Liver (tissue), 9 donors: Measurements from ENCODE around the gene MYBPC2. TPM values are rescaled to one million over a fixed set of nuclear protein-coding genes. Genes with fewer than 3 reads are reported as not detected.

ENCODE experiments used
- DNase-seq: peaks from one replicate; pipeline ENCODE4 v3.0.0-alpha.2; 2017; ENCODE audit warnings: low spot score
- H3K27ac ChIP-seq, 2 donors: one replicate each; pipeline ENCODE4 v1.7.0; 2013; ENCODE audit warnings: inconsistent platforms in 2 of 2, low read length in 2 of 2, control low read depth in 1 of 2, low read depth in 1 of 2, mild to moderate bottlenecking in 1 of 2
- H3K27me3 ChIP-seq, 4 donors: one replicate each; pipeline versions ENCODE4 v1.6.1 to v1.7.0; 2013; ENCODE audit warnings: low read length in 3 of 4, inconsistent platforms in 1 of 4, mild to moderate bottlenecking in 1 of 4, moderate library complexity in 1 of 4; ENCODE audit not compliant: control insufficient read depth in 4 of 4, insufficient read depth in 4 of 4
- H3K36me3 ChIP-seq, 4 donors: one replicate each; pipeline versions ENCODE4 v1.6.1 to v1.7.0; 2013; ENCODE audit warnings: low read length in 3 of 4, mild to moderate bottlenecking in 3 of 4, low read depth in 1 of 4, moderate library complexity in 1 of 4; ENCODE audit not compliant: control insufficient read depth in 4 of 4, insufficient read depth in 3 of 4
- H3K4me1 ChIP-seq, 4 donors: one replicate each; pipeline versions ENCODE4 v1.6.1 to v1.7.0; 2013; ENCODE audit warnings: low read length in 3 of 4, mild to moderate bottlenecking in 3 of 4, moderate library complexity in 1 of 4; ENCODE audit not compliant: control insufficient read depth in 4 of 4, insufficient read depth in 4 of 4
- H3K4me3 ChIP-seq, 3 donors: one replicate each; pipeline versions ENCODE4 v1.6.1 to v1.7.0; 2013; ENCODE audit warnings: low read length in 3 of 3, control low read depth in 1 of 3, low read depth in 1 of 3, mild to moderate bottlenecking in 1 of 3
- H3K9ac ChIP-seq, 2 donors: one replicate each; pipeline ENCODE4 v1.7.0; 2013; ENCODE audit warnings: low read length in 2 of 2, mild to moderate bottlenecking in 2 of 2, moderate library complexity in 2 of 2, control low read depth in 1 of 2, low read depth in 1 of 2
- H3K9me3 ChIP-seq, 4 donors: one replicate each; pipeline versions ENCODE4 v1.6.1 to v1.7.0; 2013; ENCODE audit warnings: low read length in 3 of 4; ENCODE audit not compliant: control insufficient read depth in 4 of 4
- HNF4G ChIP-seq: IDR thresholded peaks from 2 replicates; pipeline ENCODE4 v1.6.1; 2016; ENCODE audit warnings: antibody characterized with exemption
- MAX ChIP-seq: IDR thresholded peaks from 2 replicates; pipeline ENCODE4 v1.6.1; 2016; ENCODE audit warnings: antibody characterized with exemption
- NR2F2 ChIP-seq: IDR thresholded peaks from 2 replicates; pipeline ENCODE4 v1.6.1; 2016; ENCODE audit warnings: antibody characterized with exemption
- RAD21 ChIP-seq, 2 donors: IDR thresholded peaks; 2 replicates each; pipeline ENCODE4 v1.6.1; 2016; ENCODE audit warnings: antibody characterized with exemption in 2 of 2, mild to moderate bottlenecking in 2 of 2
- RXRA ChIP-seq, 2 donors: IDR thresholded peaks; 2 replicates each; pipeline ENCODE4 v1.6.1; 2017 to 2018; ENCODE audit warnings: antibody characterized with exemption in 2 of 2, mild to moderate bottlenecking in 1 of 2
- SP1 ChIP-seq: IDR thresholded peaks from 2 replicates; pipeline ENCODE4 v1.6.1; 2018; ENCODE audit warnings: antibody characterized with exemption, mild to moderate bottlenecking
- ZBTB33 ChIP-seq: IDR thresholded peaks from 2 replicates; pipeline ENCODE4 v1.6.1; 2016; ENCODE audit warnings: antibody characterized with exemption
- WGBS: extraction: QIAGEN DNeasy Blood & Tissue Kit; methylation state at CpG from one replicate; pipeline ENCODE4 v1.1.7; 2013; 5-methylcytosine and 5-hydroxymethylcytosine counted together
- polyA plus RNA-seq, 2 donors: library from polyadenylated mRNA; stranded (reverse) in 1 of 2; unstranded in 1 of 2; fragments of 200-250 nt in 1 of 2; fragments of >200 nt in 1 of 2; fragmentation: Nextera tagmentation in 1 of 2; extraction: Ambion mirVana in 1 of 2; gene quantifications; one replicate each; pipeline versions ENCODE4 v1.2.1 to v1.2.3, GENCODE V29; 2013 to 2015
- total RNA-seq, 2 donors: library from RNA; depleted of rRNA; stranded (reverse); fragments of >200 nt; gene quantifications; one replicate each; pipeline ENCODE4 v1.2.3, GENCODE V29; 2014
- TF ChIP-seq, protein P1 (sequence below): fragments of 150-350 bp; IDR thresholded peaks from 2 replicates; pipeline ENCODE4 v1.5.1; 2017; ENCODE audit warnings: improper control_type of control experiment, low read depth, low read length; ENCODE audit not compliant: missing input control
- TF ChIP-seq, protein P2 (sequence below): IDR thresholded peaks from 2 replicates; pipeline ENCODE4 v1.6.1; 2016; ENCODE audit warnings: antibody characterized with exemption, mild to moderate bottlenecking
- donor health status: healthy.
- donor health status: healthy.
- donor health status: healthy.
- donor health status: healthy.
- donor health status: healthy.

MYBPC2 gene
- total and polyA plus RNA-seq, 4 donors, result under 0.01 TPM; not detected in 3

GRCh38 chr19:50497022-50497405 is 64.3 kb downstream of the MYBPC2 start (continued):
- no peak for TF ChIP-seq ZBTB33
- TF ChIP-seq, protein P1, sequence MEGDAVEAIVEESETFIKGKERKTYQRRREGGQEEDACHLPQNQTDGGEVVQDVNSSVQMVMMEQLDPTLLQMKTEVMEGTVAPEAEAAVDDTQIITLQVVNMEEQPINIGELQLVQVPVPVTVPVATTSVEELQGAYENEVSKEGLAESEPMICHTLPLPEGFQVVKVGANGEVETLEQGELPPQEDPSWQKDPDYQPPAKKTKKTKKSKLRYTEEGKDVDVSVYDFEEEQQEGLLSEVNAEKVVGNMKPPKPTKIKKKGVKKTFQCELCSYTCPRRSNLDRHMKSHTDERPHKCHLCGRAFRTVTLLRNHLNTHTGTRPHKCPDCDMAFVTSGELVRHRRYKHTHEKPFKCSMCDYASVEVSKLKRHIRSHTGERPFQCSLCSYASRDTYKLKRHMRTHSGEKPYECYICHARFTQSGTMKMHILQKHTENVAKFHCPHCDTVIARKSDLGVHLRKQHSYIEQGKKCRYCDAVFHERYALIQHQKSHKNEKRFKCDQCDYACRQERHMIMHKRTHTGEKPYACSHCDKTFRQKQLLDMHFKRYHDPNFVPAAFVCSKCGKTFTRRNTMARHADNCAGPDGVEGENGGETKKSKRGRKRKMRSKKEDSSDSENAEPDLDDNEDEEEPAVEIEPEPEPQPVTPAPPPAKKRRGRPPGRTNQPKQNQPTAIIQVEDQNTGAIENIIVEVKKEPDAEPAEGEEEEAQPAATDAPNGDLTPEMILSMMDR, result no peak

DNA sequence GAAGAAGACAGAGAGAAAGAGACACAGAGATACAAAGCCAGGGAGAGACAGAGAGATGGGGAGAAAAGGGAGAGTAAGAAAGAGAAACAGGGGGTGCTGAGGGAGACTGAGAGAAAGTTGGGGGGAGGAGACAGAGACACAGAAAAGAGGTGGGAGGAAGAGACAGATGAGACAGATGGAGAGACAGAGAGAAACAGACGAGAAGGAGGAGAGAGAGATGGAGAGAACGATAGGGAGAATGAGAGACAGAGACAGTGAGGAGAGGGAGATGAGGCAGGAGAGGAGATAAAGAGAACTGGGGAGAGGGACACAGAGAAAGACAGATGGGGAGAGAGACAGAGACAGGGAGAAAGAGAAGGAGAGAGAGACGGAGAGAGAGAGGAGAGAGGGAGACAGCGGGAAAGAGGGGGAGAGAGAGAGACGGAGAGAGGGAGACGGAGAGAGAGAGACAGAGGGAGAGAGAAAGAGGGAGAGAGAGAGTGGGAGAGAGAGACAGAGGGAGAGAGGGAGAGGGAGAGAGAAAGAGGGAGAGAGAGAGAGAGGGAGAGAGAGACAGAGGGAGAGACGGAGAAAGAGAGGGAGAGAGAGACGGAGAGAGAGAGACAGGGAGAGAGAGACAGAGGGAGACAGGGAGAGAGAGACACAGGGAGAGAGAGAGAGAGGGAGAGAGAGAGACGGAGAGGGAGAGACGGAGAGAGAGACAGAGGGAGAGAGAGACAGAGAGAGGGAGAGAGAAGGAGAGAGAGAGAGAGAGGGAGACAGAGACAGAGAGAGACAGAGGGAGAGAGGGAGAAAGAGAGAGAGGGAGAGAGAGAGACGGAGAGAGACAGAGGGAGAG is 65.7 kb downstream of the MYBPC2 start:
- H3K36me3 ChIP-seq, result no peaks in the 10 kb centered on the region
- H3K9me3 ChIP-seq, result no peaks in the 10 kb centered on the region
- no peaks in the 10 kb centered on the region for H3K4me1 ChIP-seq
- H3K9ac ChIP-seq, result no peak overlapping the region
- H3K27ac ChIP-seq, result no peak overlapping the region
- no peak overlapping the region for H3K4me3 ChIP-seq
- no peak for DNase-seq
- WGBS, result 85% methylated on average over 11 of the region's 11 CpGs
- H3K27me3 ChIP-seq, result no peaks in the 10 kb centered on the region
- no peak for TF ChIP-seq MAX
- no peak for TF ChIP-seq RAD21 (IDR thresholded peaks at IDR 0.05)
- no peak for TF ChIP-seq NR2F2
- TF ChIP-seq ZBTB33, result no peak
- TF ChIP-seq SP1, result no peak
- no peak for TF ChIP-seq HNF4G
- TF ChIP-seq, protein P1, result no peak
- no peak for TF ChIP-seq RXRA (IDR thresholded peaks at IDR 0.05)
- TF ChIP-seq, protein P2, sequence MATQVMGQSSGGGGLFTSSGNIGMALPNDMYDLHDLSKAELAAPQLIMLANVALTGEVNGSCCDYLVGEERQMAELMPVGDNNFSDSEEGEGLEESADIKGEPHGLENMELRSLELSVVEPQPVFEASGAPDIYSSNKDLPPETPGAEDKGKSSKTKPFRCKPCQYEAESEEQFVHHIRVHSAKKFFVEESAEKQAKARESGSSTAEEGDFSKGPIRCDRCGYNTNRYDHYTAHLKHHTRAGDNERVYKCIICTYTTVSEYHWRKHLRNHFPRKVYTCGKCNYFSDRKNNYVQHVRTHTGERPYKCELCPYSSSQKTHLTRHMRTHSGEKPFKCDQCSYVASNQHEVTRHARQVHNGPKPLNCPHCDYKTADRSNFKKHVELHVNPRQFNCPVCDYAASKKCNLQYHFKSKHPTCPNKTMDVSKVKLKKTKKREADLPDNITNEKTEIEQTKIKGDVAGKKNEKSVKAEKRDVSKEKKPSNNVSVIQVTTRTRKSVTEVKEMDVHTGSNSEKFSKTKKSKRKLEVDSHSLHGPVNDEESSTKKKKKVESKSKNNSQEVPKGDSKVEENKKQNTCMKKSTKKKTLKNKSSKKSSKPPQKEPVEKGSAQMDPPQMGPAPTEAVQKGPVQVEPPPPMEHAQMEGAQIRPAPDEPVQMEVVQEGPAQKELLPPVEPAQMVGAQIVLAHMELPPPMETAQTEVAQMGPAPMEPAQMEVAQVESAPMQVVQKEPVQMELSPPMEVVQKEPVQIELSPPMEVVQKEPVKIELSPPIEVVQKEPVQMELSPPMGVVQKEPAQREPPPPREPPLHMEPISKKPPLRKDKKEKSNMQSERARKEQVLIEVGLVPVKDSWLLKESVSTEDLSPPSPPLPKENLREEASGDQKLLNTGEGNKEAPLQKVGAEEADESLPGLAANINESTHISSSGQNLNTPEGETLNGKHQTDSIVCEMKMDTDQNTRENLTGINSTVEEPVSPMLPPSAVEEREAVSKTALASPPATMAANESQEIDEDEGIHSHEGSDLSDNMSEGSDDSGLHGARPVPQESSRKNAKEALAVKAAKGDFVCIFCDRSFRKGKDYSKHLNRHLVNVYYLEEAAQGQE, result no peak
